Measurements from ENCODE around the gene PLPP3. TPM values are rescaled to one million over a fixed set of nuclear protein-coding genes. Genes with fewer than 3 reads are reported as not detected.

Gene PLPP3
- total RNA-seq, 1 donor from 2014 or later = 33.5 TPM

- Mint-ChIP-seq H3K27me3 (ENCODE audit: unreplicated experiment) (peaks cover 2% of the 10 kb centered on the region), H3K9me3 (ENCODE audit: unreplicated experiment) (no peaks in the 10 kb centered on the region), H3K36me3 (ENCODE audit: low read depth, unreplicated experiment) (no peaks in the 10 kb centered on the region), H3K27ac (ENCODE audit: unreplicated experiment) (no peak overlapping the region), H3K4me3 (ENCODE audit: unreplicated experiment) (no peak overlapping the region), H3K4me1 (ENCODE audit: unreplicated experiment) (peaks cover 3% of the 10 kb centered on the region)
- no peak for TF ChIP-seq CTCF (IDR thresholded peaks at IDR 0.05; ENCODE audit: unreplicated experiment)
- DNase-seq (ENCODE audit: low spot score) = no peak
Observed at GRCh38 chr1:56583957-56584468, 4.7 kb upstream of the PLPP3 start.

DNA sequence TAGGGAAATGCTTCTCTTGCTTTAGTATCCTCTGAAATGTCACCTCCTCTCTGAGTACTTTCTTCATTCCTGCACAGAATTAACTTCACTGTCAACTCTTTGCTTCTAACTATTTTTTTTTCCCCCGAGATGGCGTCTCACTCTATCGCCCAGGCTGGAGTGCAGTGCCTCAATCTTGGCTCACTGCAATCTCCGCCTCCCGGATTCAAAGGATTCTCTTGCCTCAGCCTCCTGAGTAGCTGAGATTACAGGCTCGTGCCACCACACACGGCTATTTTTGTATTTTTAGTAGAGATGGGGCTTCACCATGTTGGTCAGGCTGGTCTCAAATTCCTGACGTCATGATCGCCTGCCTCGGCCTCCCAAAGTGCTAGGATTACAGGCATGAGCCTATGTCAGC, 1.4 kb upstream of the PLPP3 start:
- no peak for TF ChIP-seq CTCF (IDR thresholded peaks at IDR 0.05; ENCODE audit: unreplicated experiment)
- Mint-ChIP-seq H3K4me3 (ENCODE audit: unreplicated experiment) (peak overlapping the region; percentile 12), H3K36me3 (ENCODE audit: low read depth, unreplicated experiment) (no peaks in the 10 kb centered on the region), H3K27ac (ENCODE audit: unreplicated experiment) (no peak overlapping the region), H3K9me3 (ENCODE audit: unreplicated experiment) (no peaks in the 10 kb centered on the region), H3K27me3 (ENCODE audit: unreplicated experiment) (peaks cover 4% of the 10 kb centered on the region), H3K4me1 (ENCODE audit: unreplicated experiment) (peaks cover 20% of the 10 kb centered on the region)
- DNase-seq (ENCODE audit: low spot score) = no peak

DNA sequence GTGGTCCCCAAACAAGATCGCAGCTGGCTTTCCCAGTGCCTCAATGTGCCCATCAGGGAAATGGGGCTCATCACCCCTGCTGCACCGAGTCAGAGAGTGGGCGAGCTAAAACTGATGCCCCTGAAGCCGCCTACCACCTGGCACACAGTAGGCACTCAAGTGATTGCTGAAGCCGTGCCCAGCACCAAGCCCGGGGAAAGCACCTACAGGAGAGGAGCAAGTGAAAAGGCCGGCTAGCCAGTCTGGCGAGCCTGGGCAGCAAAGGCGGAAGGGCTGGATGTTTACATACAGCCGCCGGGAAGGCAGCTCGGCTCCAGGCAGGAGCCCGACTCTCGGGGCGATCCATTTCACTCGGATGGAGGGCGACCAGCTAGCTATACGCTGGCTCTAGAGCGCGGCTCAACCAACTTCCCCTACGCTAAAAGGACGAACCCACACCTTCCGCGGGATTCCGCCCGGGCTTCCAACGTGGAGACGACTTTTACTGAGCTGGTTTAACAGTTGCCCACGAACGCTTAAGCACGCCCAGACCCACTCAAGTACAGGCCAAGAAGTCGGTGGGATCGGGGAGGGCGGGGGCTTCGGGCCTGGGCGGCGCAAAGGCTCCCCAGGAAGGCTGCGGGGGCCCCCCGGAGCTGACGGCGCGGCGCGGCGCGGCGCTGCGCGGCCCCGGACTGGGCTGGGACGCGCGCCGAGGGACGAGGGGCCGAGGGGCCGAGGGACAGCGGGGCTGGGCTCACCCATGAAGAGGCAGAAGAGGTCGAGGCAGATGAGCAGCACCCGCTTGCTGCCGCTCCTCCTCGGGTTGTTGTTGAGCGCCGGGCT, 1.0 kb downstream of the PLPP3 start:
- Mint-ChIP-seq H3K27ac (ENCODE audit: unreplicated experiment) (peak overlapping the region; percentile 57), H3K36me3 (ENCODE audit: low read depth, unreplicated experiment) (no peaks in the 10 kb centered on the region), H3K4me1 (ENCODE audit: unreplicated experiment) (peaks cover 29% of the 10 kb centered on the region), H3K9me3 (ENCODE audit: unreplicated experiment) (no peaks in the 10 kb centered on the region), H3K27me3 (ENCODE audit: unreplicated experiment) (peaks cover 4% of the 10 kb centered on the region), H3K4me3 (ENCODE audit: unreplicated experiment) (peak overlapping the region; percentile 99)
- peak; percentile 55 for DNase-seq (ENCODE audit: low spot score)
- TF ChIP-seq CTCF (IDR thresholded peaks at IDR 0.05; ENCODE audit: unreplicated experiment) = no peak

DNA sequence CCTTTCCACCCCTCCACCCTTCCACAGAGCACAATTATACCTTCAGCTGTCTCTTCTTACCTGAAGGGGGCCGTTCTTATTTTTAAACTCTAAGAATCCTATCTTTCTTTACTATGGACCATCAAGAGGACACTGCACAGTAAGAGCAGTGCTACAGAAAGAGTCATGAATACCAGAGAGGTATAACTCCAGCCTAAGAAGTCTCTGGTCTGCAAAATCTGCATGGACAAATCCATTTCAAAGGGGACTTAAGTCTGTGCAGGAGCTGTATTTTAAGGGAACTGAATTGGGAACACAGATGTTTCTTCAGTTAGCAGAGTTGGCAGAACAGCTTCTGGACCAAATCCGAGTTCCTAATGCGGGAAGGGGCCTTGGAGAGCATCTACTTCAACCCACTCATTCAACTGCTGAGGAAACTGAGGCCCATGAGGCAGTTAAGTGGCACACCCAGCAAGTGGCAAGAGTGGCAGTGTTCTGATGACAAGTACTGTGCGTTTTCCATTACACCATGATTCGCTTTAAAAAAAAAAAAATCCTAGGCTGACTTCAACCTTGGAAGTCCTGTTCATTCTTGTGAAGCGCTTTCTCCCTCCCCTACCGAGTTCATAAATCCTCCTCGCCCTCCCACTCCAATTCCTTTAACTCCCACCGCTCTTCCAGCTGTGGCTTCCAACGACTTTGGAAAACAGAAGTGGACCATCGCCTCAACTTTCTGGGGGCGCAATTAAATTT, 1.8 kb downstream of the PLPP3 start:
- Mint-ChIP-seq H3K27ac (ENCODE audit: unreplicated experiment) (peak overlapping the region; percentile 57), H3K4me1 (ENCODE audit: unreplicated experiment) (peaks cover 30% of the 10 kb centered on the region), H3K36me3 (ENCODE audit: low read depth, unreplicated experiment) (no peaks in the 10 kb centered on the region), H3K27me3 (ENCODE audit: unreplicated experiment) (peaks cover 4% of the 10 kb centered on the region), H3K4me3 (ENCODE audit: unreplicated experiment) (peak overlapping the region; percentile 99), H3K9me3 (ENCODE audit: unreplicated experiment) (no peaks in the 10 kb centered on the region)
- no peak for DNase-seq (ENCODE audit: low spot score)
- no peak for TF ChIP-seq CTCF (IDR thresholded peaks at IDR 0.05; ENCODE audit: unreplicated experiment)

Data from endothelial cell (in vitro differentiated cells).